ENCODE measurements around the gene DRC7. TPM values are rescaled to one million over a fixed set of nuclear protein-coding genes. Genes with fewer than 3 reads are reported as not detected.

DRC7 gene
- total and polyA plus RNA-seq, 9 of the 15 experiments (the other 6 are each of a cell fraction or from before 2014, with no cell fraction given): 0.04 to 0.33 (median 0.12) TPM; not detected in 3

- TF ChIP-seq CXXC5 (CRISPR knock-in tag; IDR thresholded peaks at IDR 0.05): peak; percentile 88
- TF ChIP-seq CSDE1 (IDR thresholded peaks at IDR 0.05): peak in 1 of 2 experiments; percentile 29; a peak in 1 of 4 replicates
- no peak for TF ChIP-seq ZKSCAN3 (CRISPR knock-in tag; IDR thresholded peaks at IDR 0.05)
- no peak for TF ChIP-seq ZNF316 (IDR thresholded peaks at IDR 0.05)
- peak; percentile 99 for TF ChIP-seq POLR2AphosphoS5 (IDR thresholded peaks at IDR 0.05; ENCODE audit: control insufficient read depth, insufficient read depth, low read depth, low read length)
- no peak; the same call in 1 of the 2 replicates for TF ChIP-seq ELF2 (CRISPR knock-in tag; IDR thresholded peaks at IDR 0.05)
- TF ChIP-seq, protein P1, sequence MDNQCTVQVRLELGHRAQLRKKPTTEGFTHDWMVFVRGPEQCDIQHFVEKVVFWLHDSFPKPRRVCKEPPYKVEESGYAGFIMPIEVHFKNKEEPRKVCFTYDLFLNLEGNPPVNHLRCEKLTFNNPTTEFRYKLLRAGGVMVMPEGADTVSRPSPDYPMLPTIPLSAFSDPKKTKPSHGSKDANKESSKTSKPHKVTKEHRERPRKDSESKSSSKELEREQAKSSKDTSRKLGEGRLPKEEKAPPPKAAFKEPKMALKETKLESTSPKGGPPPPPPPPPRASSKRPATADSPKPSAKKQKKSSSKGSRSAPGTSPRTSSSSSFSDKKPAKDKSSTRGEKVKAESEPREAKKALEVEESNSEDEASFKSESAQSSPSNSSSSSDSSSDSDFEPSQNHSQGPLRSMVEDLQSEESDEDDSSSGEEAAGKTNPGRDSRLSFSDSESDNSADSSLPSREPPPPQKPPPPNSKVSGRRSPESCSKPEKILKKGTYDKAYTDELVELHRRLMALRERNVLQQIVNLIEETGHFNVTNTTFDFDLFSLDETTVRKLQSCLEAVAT (IDR thresholded peaks at IDR 0.05): 0 out of 4 replicates have a peak, but pooled peaks of 1 of the 2 experiments have one; percentile 57
- TF ChIP-seq, protein P2, sequence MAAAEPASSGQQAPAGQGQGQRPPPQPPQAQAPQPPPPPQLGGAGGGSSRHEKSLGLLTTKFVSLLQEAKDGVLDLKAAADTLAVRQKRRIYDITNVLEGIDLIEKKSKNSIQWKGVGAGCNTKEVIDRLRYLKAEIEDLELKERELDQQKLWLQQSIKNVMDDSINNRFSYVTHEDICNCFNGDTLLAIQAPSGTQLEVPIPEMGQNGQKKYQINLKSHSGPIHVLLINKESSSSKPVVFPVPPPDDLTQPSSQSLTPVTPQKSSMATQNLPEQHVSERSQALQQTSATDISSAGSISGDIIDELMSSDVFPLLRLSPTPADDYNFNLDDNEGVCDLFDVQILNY (CRISPR knock-in tag; IDR thresholded peaks at IDR 0.05): peak; percentile 54; the same call in 1 of the 2 replicates
- TF ChIP-seq ZNF445 (CRISPR knock-in tag; IDR thresholded peaks at IDR 0.05; ENCODE audit: low read depth): no peak
- peak; percentile 41 to 75; a peak in 2 of 4 replicates for TF ChIP-seq ETV6 (IDR thresholded peaks at IDR 0.05; ENCODE audit: borderline replicate concordance in 1 of 2, low read depth in 2 of 2, low read length in 1 of 2)
- no peak for TF ChIP-seq ETV6 (CRISPR knock-in tag; IDR thresholded peaks at IDR 0.05; ENCODE audit: borderline replicate concordance)
- TF ChIP-seq RNF2 (IDR thresholded peaks at IDR 0.05): peak; percentile 98
- TF ChIP-seq BDP1 (IDR thresholded peaks at IDR 0.05; ENCODE audit: insufficient read depth, insufficient read length): no peak
- TF ChIP-seq ZBTB33 (CRISPR knock-in tag; IDR thresholded peaks at IDR 0.05): no peak
- TF ChIP-seq ZNF398 (CRISPR knock-in tag; IDR thresholded peaks at IDR 0.05): 0 out of 2 replicates have a peak, but pooled peaks have one; percentile 3
- TF ChIP-seq, protein P3, sequence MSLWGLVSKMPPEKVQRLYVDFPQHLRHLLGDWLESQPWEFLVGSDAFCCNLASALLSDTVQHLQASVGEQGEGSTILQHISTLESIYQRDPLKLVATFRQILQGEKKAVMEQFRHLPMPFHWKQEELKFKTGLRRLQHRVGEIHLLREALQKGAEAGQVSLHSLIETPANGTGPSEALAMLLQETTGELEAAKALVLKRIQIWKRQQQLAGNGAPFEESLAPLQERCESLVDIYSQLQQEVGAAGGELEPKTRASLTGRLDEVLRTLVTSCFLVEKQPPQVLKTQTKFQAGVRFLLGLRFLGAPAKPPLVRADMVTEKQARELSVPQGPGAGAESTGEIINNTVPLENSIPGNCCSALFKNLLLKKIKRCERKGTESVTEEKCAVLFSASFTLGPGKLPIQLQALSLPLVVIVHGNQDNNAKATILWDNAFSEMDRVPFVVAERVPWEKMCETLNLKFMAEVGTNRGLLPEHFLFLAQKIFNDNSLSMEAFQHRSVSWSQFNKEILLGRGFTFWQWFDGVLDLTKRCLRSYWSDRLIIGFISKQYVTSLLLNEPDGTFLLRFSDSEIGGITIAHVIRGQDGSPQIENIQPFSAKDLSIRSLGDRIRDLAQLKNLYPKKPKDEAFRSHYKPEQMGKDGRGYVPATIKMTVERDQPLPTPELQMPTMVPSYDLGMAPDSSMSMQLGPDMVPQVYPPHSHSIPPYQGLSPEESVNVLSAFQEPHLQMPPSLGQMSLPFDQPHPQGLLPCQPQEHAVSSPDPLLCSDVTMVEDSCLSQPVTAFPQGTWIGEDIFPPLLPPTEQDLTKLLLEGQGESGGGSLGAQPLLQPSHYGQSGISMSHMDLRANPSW (CRISPR knock-in tag; IDR thresholded peaks at IDR 0.05): peak; percentile 68
- TF ChIP-seq, protein P4, sequence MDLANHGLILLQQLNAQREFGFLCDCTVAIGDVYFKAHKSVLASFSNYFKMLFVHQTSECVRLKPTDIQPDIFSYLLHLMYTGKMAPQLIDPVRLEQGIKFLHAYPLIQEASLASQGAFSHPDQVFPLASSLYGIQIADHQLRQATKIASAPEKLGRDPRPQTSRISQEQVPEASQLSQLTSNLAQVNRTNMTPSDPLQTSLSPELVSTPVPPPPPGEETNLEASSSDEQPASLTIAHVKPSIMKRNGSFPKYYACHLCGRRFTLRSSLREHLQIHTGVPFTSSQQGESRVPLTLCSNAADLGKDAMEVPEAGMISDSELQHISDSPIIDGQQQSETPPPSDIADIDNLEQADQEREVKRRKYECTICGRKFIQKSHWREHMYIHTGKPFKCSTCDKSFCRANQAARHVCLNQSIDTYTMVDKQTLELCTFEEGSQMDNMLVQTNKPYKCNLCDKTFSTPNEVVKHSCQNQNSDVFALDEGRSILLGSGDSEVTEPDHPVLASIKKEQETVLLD (IDR thresholded peaks at IDR 0.05): peak; percentile 66; the same call in 1 of the 2 replicates
These were observed 4.6 kb upstream of the DRC7 start (continued) for GRCh38 chr16:57689762-57690558.
